Endodermal cell (in vitro differentiated cells): ENCODE results near the gene QKI. TPM values are rescaled to one million over a fixed set of nuclear protein-coding genes. Genes with fewer than 3 reads are reported as not detected.
A peak's percentile ranks its signal among the peaks of the same experiment; 100 is the strongest.

Source experiments
- DNase-seq: peaks from one replicate; pipeline ENCODE4 v3.0.0-alpha.2; 2017
- H3K27ac ChIP-seq: 2 replicates; pipeline ENCODE4 v1.5.1; 2013; ENCODE audit warnings: mild to moderate bottlenecking, low read depth, low read length, moderate library complexity
- H3K27me3 ChIP-seq: 2 replicates; pipeline ENCODE4 v1.6.1; 2013; ENCODE audit warnings: mild to moderate bottlenecking, low read length, moderate library complexity; ENCODE audit not compliant: insufficient read depth, control insufficient read depth, poor library complexity, severe bottlenecking
- H3K36me3 ChIP-seq: 2 replicates; pipeline ENCODE4 v1.7.0; 2013; ENCODE audit warnings: mild to moderate bottlenecking, low read length, moderate library complexity; ENCODE audit not compliant: control insufficient read depth, insufficient read depth
- H3K4me1 ChIP-seq: one replicate; pipeline ENCODE4 v1.7.0; 2013; ENCODE audit warnings: low read length; ENCODE audit not compliant: control insufficient read depth, insufficient read depth
- H3K4me3 ChIP-seq: 2 replicates; pipeline ENCODE4 v1.5.1; 2013; ENCODE audit warnings: mild to moderate bottlenecking, low read length, moderate library complexity
- H3K9ac ChIP-seq: 2 replicates; pipeline ENCODE4 v1.6.1; 2013; ENCODE audit warnings: mild to moderate bottlenecking, low read length, moderate library complexity; ENCODE audit not compliant: poor library complexity, severe bottlenecking; ENCODE audit errors: extremely low read depth
- H3K9me3 ChIP-seq: 2 replicates; pipeline ENCODE4 v1.6.1; 2013; ENCODE audit warnings: mild to moderate bottlenecking, low read length, moderate library complexity; ENCODE audit not compliant: control insufficient read depth
- H3K27ac Mint-ChIP-seq: 2 replicates; pipeline ENCODE4 v1.8.0; 2020; ENCODE audit warnings: mixed read lengths
- H3K27me3 Mint-ChIP-seq: 2 replicates; pipeline ENCODE4 v1.8.0; 2021; ENCODE audit warnings: mild to moderate bottlenecking, mixed read lengths; ENCODE audit not compliant: insufficient read depth
- H3K36me3 Mint-ChIP-seq: 2 replicates; pipeline ENCODE4 v1.8.0; 2020; ENCODE audit warnings: low read depth, mixed read lengths
- H3K4me1 Mint-ChIP-seq: 2 replicates; pipeline ENCODE4 v1.8.0; 2020; ENCODE audit warnings: mixed read lengths
- H3K4me3 Mint-ChIP-seq: 2 replicates; pipeline ENCODE4 v1.8.0; 2020; ENCODE audit warnings: mild to moderate bottlenecking, moderate library complexity, mixed read lengths
- H3K9me3 Mint-ChIP-seq: 2 replicates; pipeline ENCODE4 v1.8.0; 2020; ENCODE audit warnings: mild to moderate bottlenecking, mixed read lengths
- CTCF ChIP-seq: fragments of 200-600 bp; sonication (generic); conservative IDR thresholded peaks from 2 replicates; pipeline ENCODE4 v1.5.0; 2021; ENCODE audit warnings: antibody characterized with exemption, mild to moderate bottlenecking
- WGBS, 2 experiments: methylation state at CpG; one replicate each; pipeline versions ENCODE4 v1.1.5 to v1.1.7; 2013; ENCODE audit warnings: missing lambda C conversion rate in 2 of 2, mixed read lengths in 1 of 2; ENCODE audit not compliant: insufficient coverage in 1 of 2, insufficient read length in 1 of 2; 5-methylcytosine and 5-hydroxymethylcytosine counted together
- total RNA-seq, 2 donors: library from RNA; stranded (reverse); fragmentation: NEBNext Ultra II Directional in 1 of 2; extraction: Animal tissue kit (Norgen Biotek cat#: 25700) in 1 of 2; gene quantifications; 2 replicates in 1 of 2; 3 replicates in 1 of 2; pipeline ENCODE4 v1.2.1, GENCODE V29; 2021

The QKI gene
- total RNA-seq, 2 donors from 2014 or later, result 93.3 to 107 TPM

DNA sequence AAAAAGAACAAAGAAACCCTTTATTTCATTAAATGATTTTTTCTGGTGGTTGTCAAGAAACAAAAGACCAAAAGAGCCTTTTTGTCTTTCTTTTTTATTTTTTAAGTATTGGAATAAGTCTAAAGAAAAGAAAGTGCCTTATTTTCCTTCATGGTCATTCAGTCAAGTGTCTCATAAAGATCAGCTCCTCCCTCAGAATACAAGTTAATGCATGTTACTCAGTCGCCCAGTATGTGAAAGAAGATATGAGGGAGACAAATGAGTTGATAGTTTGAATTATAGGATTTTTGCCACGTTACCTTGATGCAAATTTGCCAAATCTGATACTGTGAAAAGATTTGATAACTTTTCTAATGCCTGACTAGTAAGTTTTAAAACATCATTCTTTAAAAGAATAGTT is 157.2 kb downstream of the QKI start:
- Histone ChIP-seq H3K36me3 (peaks cover 25% of the 10 kb centered on the region), H3K27ac (no peak overlapping the region), H3K9me3 (no peaks in the 10 kb centered on the region), H3K9ac (no peak overlapping the region), H3K4me1 (no peaks in the 10 kb centered on the region), H3K4me3 (no peak overlapping the region), H3K27me3 (no peaks in the 10 kb centered on the region)
- no peaks in the 10 kb centered on the region for H3K27me3 Mint-ChIP-seq
- H3K9me3 Mint-ChIP-seq, result no peaks in the 10 kb centered on the region
- TF ChIP-seq CTCF, result no peak
- peaks cover 18% of the 10 kb centered on the region for H3K4me1 Mint-ChIP-seq
- H3K4me3 Mint-ChIP-seq, result no peak overlapping the region
- DNase-seq, result no peak
- no peak overlapping the region for H3K27ac Mint-ChIP-seq
- WGBS, 2 experiments, result 91 to 95% methylated on average over 2 of the region's 2 CpGs
- H3K36me3 Mint-ChIP-seq, result peaks cover 22% of the 10 kb centered on the region

DNA sequence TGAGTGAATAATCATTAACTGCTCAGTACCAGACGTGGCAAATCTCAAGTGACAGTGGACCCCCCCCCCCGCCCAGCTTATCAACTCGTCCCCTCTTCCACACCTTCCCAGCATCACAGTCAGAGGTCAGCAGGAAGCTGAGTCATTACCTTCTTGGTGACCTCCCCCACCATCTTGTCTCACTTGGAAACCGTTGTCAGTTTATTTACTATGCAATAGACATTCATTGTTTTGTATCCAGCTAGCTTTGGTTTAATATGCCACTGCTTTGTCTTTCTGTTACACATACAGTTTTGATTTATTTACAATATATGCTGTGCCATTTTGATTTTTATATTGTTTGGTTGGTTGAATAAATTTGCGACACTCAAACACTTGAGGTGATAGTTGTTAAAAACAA is 158.1 kb downstream of the QKI start:
- H3K27me3 Mint-ChIP-seq, result no peaks in the 10 kb centered on the region
- WGBS, 2 experiments, result 20 to 32% methylated on average over 1 to 4 of the region's 5 CpGs
- H3K9me3 ChIP-seq, result no peaks in the 10 kb centered on the region
- TF ChIP-seq CTCF, result no peak
- H3K9ac ChIP-seq, result no peak overlapping the region
- H3K36me3 Mint-ChIP-seq, result peaks cover 22% of the 10 kb centered on the region
- no peak overlapping the region for H3K4me3 Mint-ChIP-seq
- H3K4me3 ChIP-seq, result no peak overlapping the region
- H3K4me1 ChIP-seq, result no peaks in the 10 kb centered on the region
- H3K36me3 ChIP-seq, result peaks cover 24% of the 10 kb centered on the region
- H3K9me3 Mint-ChIP-seq, result no peaks in the 10 kb centered on the region
- H3K27me3 ChIP-seq, result no peaks in the 10 kb centered on the region
- peak overlapping the region; percentile 89 for H3K27ac Mint-ChIP-seq
- DNase-seq, result peak; percentile 82
- peaks cover 24% of the 10 kb centered on the region for H3K4me1 Mint-ChIP-seq
- H3K27ac ChIP-seq, result no peak overlapping the region

DNA sequence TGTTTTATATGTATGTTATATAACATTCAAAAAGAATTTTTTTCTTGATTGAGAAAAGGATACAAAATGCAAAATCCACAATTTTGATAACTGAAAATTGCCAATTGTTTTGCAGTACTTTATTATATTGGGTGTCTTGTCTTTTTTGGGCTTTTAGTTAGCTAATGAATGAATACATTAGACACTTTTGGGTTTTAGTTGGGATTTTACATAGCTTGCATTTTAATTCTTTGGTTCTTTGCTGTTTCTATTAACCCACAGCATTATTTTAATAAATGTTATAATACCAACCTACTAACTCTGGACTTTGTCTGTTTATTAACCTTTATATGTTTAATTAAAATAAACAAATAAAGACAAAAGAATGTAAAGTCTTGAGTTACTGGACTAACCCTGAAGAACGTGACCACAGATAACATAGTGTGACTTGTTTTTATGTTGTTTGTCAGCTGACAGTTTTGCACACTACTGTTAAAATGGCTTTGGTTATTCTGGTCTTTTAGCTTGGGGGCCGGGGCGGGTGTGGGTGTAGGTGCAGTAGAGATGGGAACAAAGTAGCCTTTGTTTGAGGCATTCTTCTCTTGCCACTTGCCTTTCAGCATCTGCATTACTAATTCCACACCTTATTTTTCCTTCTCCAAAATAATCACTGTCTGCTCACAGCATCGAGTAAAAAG is 159.1 kb downstream of the QKI start:
- H3K36me3 ChIP-seq, result peaks cover 24% of the 10 kb centered on the region
- Mint-ChIP-seq H3K36me3 (peaks cover 19% of the 10 kb centered on the region), H3K27me3 (no peaks in the 10 kb centered on the region), H3K27ac (peak overlapping the region; percentile 75), H3K9me3 (no peaks in the 10 kb centered on the region), H3K4me1 (peaks cover 24% of the 10 kb centered on the region), H3K4me3 (no peak overlapping the region)
- no peak overlapping the region for H3K4me3 ChIP-seq
- no peak for TF ChIP-seq CTCF
- DNase-seq, result no peak
- H3K27me3 ChIP-seq, result no peaks in the 10 kb centered on the region
- 71 to 77% methylated on average over 1 to 4 of the region's 4 CpGs for WGBS, 2 experiments
- H3K4me1 ChIP-seq, result no peaks in the 10 kb centered on the region
- no peak overlapping the region for H3K9ac ChIP-seq
- H3K9me3 ChIP-seq, result no peaks in the 10 kb centered on the region
- H3K27ac ChIP-seq, result no peak overlapping the region
